Epithelial cell of esophagus (primary cell): ENCODE data around the gene LIN7A.
"Not testable (repeated sequence)": the region's sequence is repeated elsewhere in the genome, so short reads cannot be mapped to it uniquely, and the experiment has no call there.

ENCODE experiments used
- DNase-seq: peaks from one replicate; pipeline ENCODE4 v3.0.0; 2010; ENCODE audit warnings: low read depth
- H3K4me3 ChIP-seq: 2 replicates; pipeline ENCODE4 v1.5.1; 2011; ENCODE audit warnings: mild to moderate bottlenecking, low read length, control low read depth
- CTCF ChIP-seq: IDR thresholded peaks from 2 replicates; pipeline ENCODE4 v1.5.1; 2011; ENCODE audit warnings: low read depth, mild to moderate bottlenecking, low read length, control low read depth, inconsistent platforms; ENCODE audit not compliant: insufficient read depth; ENCODE audit errors: missing control alignments

The LIN7A gene

GRCh38 chr12:80802652-80803400 lies 134.9 kb downstream of the LIN7A start:
- no peak overlapping the region for H3K4me3 ChIP-seq
- DNase-seq, result no peak
- TF ChIP-seq CTCF, result no peak

DNA sequence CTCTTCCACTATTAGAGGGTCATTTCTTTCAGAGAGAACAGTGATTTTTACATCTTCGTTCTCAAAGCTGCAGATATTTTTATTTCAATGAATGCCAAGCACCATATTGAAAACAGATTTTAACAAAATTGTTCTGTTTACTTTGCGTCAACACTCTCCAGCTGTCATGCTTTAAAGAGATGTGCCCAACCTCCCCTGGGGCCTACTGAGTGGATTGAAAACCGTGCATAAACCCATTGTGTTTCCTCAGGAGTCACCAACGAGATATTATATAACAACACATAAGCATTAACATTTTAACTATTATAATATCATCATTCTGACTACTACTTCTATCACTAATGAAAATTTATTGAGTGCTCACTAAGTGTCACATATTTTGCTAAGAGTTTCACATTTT lies 139.5 kb downstream of the LIN7A start:
- no peak for TF ChIP-seq CTCF
- no peak overlapping the region for H3K4me3 ChIP-seq
- DNase-seq, result no peak

DNA sequence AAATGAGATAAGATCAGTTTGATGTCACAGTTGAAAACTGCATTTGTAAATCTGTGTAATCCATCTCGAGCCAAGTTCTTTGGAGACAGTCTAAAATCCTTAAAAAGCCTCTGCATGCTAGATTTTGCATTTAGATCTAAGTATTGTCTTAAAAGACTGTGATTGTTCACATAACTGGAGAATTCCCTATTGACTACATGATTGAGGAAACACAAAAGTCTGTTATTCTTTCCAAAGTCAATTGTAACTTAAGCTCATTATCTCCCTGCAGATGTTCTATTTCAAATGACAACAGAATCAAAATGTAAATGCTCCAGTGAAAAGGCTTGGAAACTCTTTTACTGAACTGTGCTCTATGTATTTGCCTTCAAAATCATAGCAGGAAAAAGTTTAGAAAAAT lies 143.2 kb downstream of the LIN7A start:
- no peak for DNase-seq
- TF ChIP-seq CTCF, result no peak
- no peak overlapping the region for H3K4me3 ChIP-seq

GRCh38 chr12:80792861-80793260 lies 144.9 kb downstream of the LIN7A start:
- H3K4me3 ChIP-seq, result no peak overlapping the region
- no peak for DNase-seq
- TF ChIP-seq CTCF, result no peak

GRCh38 chr12:80791863-80792262 lies 145.9 kb downstream of the LIN7A start:
- DNase-seq, result no peak
- TF ChIP-seq CTCF, result no peak
- H3K4me3 ChIP-seq, result no peak overlapping the region

DNA sequence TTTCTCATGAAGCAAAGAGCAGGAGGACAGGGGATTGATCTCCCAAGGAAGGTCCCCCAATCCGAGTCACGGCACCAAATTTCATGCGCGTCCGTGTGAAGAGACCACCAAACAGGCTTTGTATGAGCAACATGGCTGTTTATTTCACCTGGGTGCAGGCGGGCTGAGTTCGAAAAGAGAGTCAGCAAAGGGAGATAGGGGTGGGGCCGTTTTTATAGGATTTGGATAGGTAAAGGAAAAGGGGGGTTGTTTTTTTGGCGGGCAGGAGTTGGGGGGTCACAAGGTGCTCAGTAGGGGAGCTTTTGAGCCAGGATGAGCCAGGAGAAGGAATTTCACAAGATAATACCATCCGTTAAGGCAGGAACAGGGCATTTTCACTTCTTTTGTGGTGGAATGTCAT lies 149.3 kb downstream of the LIN7A start:
- H3K4me3 ChIP-seq, DNase-seq: not testable (repeated sequence)

DNA sequence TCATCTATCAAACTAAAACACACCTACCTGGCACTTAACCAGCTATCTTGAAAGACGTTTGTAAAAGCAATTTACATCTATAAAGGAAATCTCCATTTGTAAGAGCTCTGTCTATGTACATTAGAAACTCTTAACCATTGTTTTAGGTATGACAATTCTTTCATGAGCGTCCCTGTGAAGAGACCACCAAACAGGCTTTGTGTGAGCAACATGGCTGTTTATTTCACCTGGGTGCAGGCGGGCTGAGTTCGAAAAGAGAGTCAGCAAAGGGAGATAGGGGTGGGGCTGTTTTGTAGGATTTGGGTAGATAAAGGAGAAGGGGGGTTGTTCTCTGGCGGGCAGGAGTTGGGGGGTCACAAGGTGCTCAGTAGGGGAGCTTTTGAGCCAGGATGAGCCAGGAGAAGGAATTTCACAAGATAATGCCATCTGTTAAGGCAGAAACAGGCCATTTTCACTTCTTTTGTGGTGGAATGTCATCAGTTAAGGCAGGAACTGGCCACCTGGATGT lies 154.7 kb downstream of the LIN7A start:
- not testable (repeated sequence) for DNase-seq, H3K4me3 ChIP-seq

- no peak for DNase-seq
- no peak overlapping the region for H3K4me3 ChIP-seq
- no peak for TF ChIP-seq CTCF
Measured at GRCh38 chr12:80781313-80781712, 156.4 kb downstream of the LIN7A start.
